ENCODE results near the gene EGFR.
"Not testable (repeated sequence)": the region's sequence is repeated elsewhere in the genome, so short reads cannot be mapped to it uniquely, and the experiment has no call there.

EGFR gene

DNA sequence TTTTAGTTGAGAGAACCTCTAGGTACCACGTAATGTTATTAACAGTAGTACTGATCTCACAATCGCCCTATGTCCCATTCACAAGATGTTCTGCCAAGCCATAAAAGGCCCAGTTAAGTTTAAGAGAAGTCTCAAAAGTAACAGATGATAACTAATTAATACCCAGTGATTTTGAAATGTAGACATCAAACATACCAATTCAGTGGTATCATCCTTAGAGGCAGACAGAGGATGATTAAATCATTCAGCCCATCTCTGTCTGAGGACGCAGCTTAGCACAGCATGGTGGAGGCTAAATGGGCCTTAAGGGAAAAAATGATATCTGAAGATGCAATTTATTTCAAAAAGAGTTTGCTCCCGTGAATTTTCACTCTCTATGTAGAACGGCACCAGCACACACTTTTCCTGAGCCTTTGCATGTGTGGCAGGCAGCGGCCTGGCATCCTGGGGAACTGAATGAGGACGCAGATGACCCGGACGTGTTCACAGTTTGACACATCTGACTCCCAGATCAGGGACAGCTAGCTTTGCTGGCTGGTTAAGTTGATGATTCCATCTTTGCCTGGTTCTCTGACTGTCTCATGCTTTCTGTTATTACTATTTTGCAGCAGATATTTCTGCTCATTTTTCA, 13.4 kb downstream of the EGFR start:
- H3K9ac ChIP-seq (ENCODE audit: low read depth, low read length) = no peak overlapping the region
- TF ChIP-seq EZH2 (IDR thresholded peaks at IDR 0.05; ENCODE audit: borderline replicate concordance, low read depth, low read length, severe bottlenecking) (no peak), CTCF (IDR thresholded peaks at IDR 0.05; ENCODE audit: borderline replicate concordance, extremely low read depth, low read length, poor library complexity, severe bottlenecking) (no peak)
- ATAC-seq (ENCODE audit: insufficient read depth, low read depth) = no peak
- no peaks in the 10 kb centered on the region for H3K4me1 ChIP-seq (ENCODE audit: insufficient read depth, low read length)
- no peak overlapping the region for H3K4me2 ChIP-seq (ENCODE audit: insufficient read depth, low read length)
- H3K36me3 ChIP-seq (ENCODE audit: insufficient read depth, low read length) = no peaks in the 10 kb centered on the region
- no peak overlapping the region for H3K4me3 ChIP-seq (ENCODE audit: low read depth in 1 of 2, low read length in 2 of 2)
- H3K79me2 ChIP-seq (ENCODE audit: insufficient read depth, low read length) = no peaks in the 10 kb centered on the region
- H4K20me1 ChIP-seq (ENCODE audit: insufficient read depth, low read length) = no peaks in the 10 kb centered on the region
- peaks cover 5% of the 10 kb centered on the region for H3K27me3 ChIP-seq (ENCODE audit: insufficient read depth, low read length, poor library complexity)
- no peak overlapping the region for H3K27ac ChIP-seq (ENCODE audit: low read length)
- DNase-seq = no peak
- H2AFZ ChIP-seq (ENCODE audit: low read depth, low read length) = no peak overlapping the region
- no peaks in the 10 kb centered on the region for H3K9me3 ChIP-seq (ENCODE audit: insufficient read depth, low read length, severe bottlenecking)

- no peaks in the 10 kb centered on the region for H3K9me3 ChIP-seq (ENCODE audit: insufficient read depth, low read length, severe bottlenecking)
- H3K36me3 ChIP-seq (ENCODE audit: insufficient read depth, low read length) = no peaks in the 10 kb centered on the region
- peaks cover 5% of the 10 kb centered on the region for H3K27me3 ChIP-seq (ENCODE audit: insufficient read depth, low read length, poor library complexity)
- no peak overlapping the region for H3K9ac ChIP-seq (ENCODE audit: low read depth, low read length)
- DNase-seq (no peak), ATAC-seq (ENCODE audit: insufficient read depth, low read depth) (no peak)
- H3K4me2 ChIP-seq (ENCODE audit: insufficient read depth, low read length) = no peak overlapping the region
- H2AFZ ChIP-seq (ENCODE audit: low read depth, low read length) = no peak overlapping the region
- TF ChIP-seq EZH2 (IDR thresholded peaks at IDR 0.05; ENCODE audit: borderline replicate concordance, low read depth, low read length, severe bottlenecking) (no peak), CTCF (IDR thresholded peaks at IDR 0.05; ENCODE audit: borderline replicate concordance, extremely low read depth, low read length, poor library complexity, severe bottlenecking) (no peak)
- H3K4me1 ChIP-seq (ENCODE audit: insufficient read depth, low read length) = no peaks in the 10 kb centered on the region
- H3K27ac ChIP-seq (ENCODE audit: low read length) = no peak overlapping the region
- no peaks in the 10 kb centered on the region for H4K20me1 ChIP-seq (ENCODE audit: insufficient read depth, low read length)
- H3K4me3 ChIP-seq (ENCODE audit: low read depth in 1 of 2, low read length in 2 of 2) = no peak overlapping the region
- no peaks in the 10 kb centered on the region for H3K79me2 ChIP-seq (ENCODE audit: insufficient read depth, low read length)
Observed at GRCh38 chr7:55033236-55033846, 14.5 kb downstream of the EGFR start.

GRCh38 chr7:55034776-55035175, 16.0 kb downstream of the EGFR start:
- H3K27me3 ChIP-seq (ENCODE audit: insufficient read depth, low read length, poor library complexity) = peaks cover 5% of the 10 kb centered on the region
- H4K20me1 ChIP-seq (ENCODE audit: insufficient read depth, low read length) = no peaks in the 10 kb centered on the region
- no peak overlapping the region for H3K4me2 ChIP-seq (ENCODE audit: insufficient read depth, low read length)
- no peaks in the 10 kb centered on the region for H3K4me1 ChIP-seq (ENCODE audit: insufficient read depth, low read length)
- ATAC-seq (ENCODE audit: insufficient read depth, low read depth) (no peak), DNase-seq (no peak)
- H3K9me3 ChIP-seq (ENCODE audit: insufficient read depth, low read length, severe bottlenecking) = no peaks in the 10 kb centered on the region
- no peak overlapping the region for H3K9ac ChIP-seq (ENCODE audit: low read depth, low read length)
- H3K79me2 ChIP-seq (ENCODE audit: insufficient read depth, low read length) = no peaks in the 10 kb centered on the region
- TF ChIP-seq CTCF (IDR thresholded peaks at IDR 0.05; ENCODE audit: borderline replicate concordance, extremely low read depth, low read length, poor library complexity, severe bottlenecking) = no peak
- no peak for TF ChIP-seq EZH2 (IDR thresholded peaks at IDR 0.05; ENCODE audit: borderline replicate concordance, low read depth, low read length, severe bottlenecking)
- no peak overlapping the region for H3K27ac ChIP-seq (ENCODE audit: low read length)
- no peak overlapping the region for H2AFZ ChIP-seq (ENCODE audit: low read depth, low read length)
- H3K4me3 ChIP-seq (ENCODE audit: low read depth in 1 of 2, low read length in 2 of 2) = no peak overlapping the region
- no peaks in the 10 kb centered on the region for H3K36me3 ChIP-seq (ENCODE audit: insufficient read depth, low read length)

DNA sequence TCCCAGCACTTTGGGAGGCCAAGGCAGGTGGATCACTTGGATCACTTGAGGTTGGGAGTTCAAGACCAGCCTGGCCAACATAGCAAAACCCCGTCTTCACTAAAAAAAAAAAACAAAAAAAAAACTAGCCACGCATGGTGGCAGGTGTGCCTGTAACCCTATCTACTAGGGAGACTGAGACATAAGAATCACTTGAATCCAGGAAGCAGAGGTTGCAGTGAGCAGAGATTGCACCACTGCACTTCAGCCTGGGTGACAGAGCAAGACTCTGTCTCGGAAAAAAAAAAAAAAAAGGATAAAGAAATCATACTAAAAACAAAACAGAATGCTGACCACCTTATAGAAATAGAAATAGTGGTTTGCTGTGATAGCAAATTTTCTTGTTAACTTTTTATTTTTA, 16.6 kb downstream of the EGFR start:
- not testable (repeated sequence) for DNase-seq; H3K27me3 ChIP-seq (ENCODE audit: insufficient read depth, low read length, poor library complexity); H4K20me1 ChIP-seq (ENCODE audit: insufficient read depth, low read length); H3K4me2 ChIP-seq (ENCODE audit: insufficient read depth, low read length); H3K9ac ChIP-seq (ENCODE audit: low read depth, low read length); H3K4me3 ChIP-seq (ENCODE audit: low read depth in 1 of 2, low read length in 2 of 2); H3K4me1 ChIP-seq (ENCODE audit: insufficient read depth, low read length); ATAC-seq (ENCODE audit: insufficient read depth, low read depth); H3K79me2 ChIP-seq (ENCODE audit: insufficient read depth, low read length); H2AFZ ChIP-seq (ENCODE audit: low read depth, low read length); H3K9me3 ChIP-seq (ENCODE audit: insufficient read depth, low read length, severe bottlenecking); H3K36me3 ChIP-seq (ENCODE audit: insufficient read depth, low read length); H3K27ac ChIP-seq (ENCODE audit: low read length)
